SW 1271 (cell line): ENCODE results near the gene MS4A8.
"Not testable (repeated sequence)": the region's sequence is repeated elsewhere in the genome, so short reads cannot be mapped to it uniquely, and the experiment has no call there.

Source experiments
- DNase-seq, 2 experiments: peaks; one replicate each; lab custom pipeline; 2025; lab: John Stamatoyannopoulos, UW

Gene MS4A8

GRCh38 chr11:60725592-60725991 lies 26.2 kb downstream of the MS4A8 start:
- DNase-seq: no peak

DNA sequence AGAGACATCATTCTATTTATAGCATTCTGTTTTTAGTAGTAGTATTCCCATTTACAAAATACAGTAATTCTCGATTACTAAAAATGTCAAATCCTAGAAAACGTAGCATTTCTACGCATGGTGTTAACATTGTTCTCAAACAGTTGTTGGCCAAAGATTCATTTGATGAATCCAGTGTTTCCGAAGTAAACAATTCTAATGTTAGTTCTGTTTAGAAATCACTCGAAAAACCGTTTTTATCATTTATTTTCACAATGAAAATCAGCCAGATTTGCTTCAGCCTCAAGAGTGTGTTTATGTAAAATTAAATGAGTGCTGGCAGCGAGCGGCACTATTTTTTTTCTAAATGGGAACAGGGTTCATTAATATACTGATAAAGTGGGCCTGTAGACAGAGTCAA lies 32.2 kb downstream of the MS4A8 start:
- DNase-seq: no peak

DNA sequence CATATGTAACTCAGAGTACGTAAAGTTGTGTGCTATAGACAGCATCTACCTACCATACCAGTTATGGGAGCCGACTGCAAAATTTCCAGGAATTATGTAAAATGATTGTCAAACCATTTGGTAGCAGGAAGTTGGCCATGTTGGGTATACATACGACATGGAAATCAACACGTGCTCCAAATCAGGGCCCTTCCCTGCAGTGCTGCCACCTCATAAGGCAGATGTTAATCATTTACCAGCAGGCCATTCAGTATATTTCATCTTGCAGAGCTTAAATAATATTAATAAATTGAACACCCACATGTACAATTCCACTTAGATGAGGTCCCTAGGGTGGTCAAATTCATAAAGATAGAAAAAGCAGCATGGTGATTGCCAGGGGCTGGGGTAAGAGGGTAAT lies 34.9 kb downstream of the MS4A8 start:
- DNase-seq: no peak

DNA sequence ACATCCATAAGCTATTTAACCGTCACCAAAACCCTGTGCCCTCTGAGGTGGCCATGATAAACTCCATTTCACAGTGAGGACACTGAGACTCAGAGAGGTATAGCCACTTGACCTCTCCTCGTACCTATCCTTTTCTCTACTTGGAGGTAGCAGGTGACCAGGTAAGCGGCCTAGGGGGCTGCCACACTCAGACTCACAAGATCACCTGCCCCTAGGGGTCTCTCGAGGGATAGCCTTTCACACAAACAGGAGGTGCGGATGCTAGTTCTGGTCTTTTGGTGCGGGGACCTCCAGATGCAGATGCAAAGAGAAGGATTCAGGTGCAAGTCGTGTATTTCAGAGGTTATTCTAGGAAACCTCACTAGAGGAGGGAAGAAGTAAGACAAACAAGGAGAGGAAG lies 39.7 kb downstream of the MS4A8 start:
- no peak for DNase-seq

DNA sequence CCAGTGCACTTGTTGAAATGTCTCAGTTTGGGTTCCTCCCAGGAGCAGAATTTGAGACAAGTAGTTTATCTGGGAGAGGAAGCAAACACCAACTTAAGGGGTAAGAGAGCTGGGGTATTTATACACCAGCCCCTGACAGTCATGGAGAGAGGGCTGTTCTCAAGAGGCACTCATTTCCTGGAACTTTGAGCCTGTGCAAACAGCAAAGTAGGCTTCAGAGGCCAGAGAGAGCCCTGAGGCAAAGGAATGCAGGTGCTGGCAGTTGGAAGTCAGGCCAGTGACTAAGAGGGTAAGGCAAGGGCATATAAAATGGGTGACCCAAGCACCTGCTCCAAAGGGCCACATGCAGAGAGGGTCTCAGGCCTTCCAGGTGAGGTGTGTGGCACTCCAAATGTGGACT lies 41.2 kb downstream of the MS4A8 start:
- DNase-seq: no peak

DNA sequence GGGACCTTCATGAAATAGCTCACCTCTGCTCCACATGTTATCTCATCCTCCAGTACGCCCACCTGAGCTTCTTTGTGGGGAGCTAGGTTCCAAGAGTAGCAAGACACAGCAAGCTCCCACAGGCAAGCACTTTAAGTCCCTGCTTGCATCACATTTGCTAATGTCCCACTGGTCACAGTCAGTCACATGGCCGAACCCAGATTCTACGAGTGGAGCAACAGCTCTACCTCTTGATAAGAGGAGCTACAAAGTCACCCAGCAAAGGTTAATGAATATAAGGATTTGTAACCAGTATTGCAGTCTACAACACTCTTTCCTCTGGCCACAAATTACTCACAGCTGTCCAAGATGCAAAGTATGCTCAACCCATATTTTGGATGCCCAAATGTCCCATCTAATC lies 42.0 kb downstream of the MS4A8 start:
- DNase-seq: no peak

DNA sequence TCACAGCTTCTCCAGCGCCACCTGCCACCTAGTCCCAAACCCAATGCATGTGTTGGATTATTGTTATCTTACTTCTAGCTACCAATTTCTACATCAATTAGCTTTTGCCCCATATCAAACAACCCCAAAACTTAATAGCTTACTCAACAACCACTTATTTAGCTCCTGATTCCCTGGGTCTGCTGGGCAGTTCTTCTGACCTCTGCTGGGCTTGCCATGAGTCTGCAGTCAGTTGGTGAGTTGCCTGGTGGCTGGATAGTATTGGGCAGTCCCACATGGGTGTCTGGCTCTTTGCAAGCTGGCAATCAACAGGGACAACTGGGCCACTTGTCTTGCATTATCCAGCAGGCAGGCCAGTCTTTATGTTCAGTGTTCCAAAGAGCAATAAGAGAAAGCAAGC lies 43.6 kb downstream of the MS4A8 start:
- DNase-seq: no peak

DNA sequence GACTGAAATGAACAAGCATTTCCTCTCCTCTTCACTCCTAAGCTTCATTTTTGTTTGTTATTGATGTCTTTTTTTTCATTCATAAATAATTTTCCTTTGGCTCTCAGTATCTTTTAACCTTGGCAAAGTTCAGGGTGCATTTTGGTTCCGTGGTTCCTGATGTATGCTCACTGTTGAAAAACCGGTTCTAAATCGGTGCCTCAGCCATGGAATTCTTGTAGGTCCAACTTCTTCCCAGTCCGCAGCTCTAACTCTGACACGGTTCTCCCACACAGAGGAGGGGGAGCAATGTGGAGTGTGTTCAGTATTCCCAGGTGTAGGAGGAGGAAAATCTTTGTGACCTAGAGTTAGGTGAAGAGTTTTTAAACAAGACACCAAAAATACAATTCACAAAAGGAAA lies 44.7 kb downstream of the MS4A8 start:
- no peak for DNase-seq

GRCh38 chr11:60747359-60747873 lies 48.0 kb downstream of the MS4A8 start:
- no peak for DNase-seq

GRCh38 chr11:60748225-60748624 lies 48.8 kb downstream of the MS4A8 start:
- no peak for DNase-seq

- no peak for DNase-seq
These were observed 49.4 kb downstream of the MS4A8 start for GRCh38 chr11:60748821-60749220.

GRCh38 chr11:60750911-60751310 lies 51.5 kb downstream of the MS4A8 start:
- DNase-seq: no peak

GRCh38 chr11:60753309-60753708 lies 53.9 kb downstream of the MS4A8 start:
- no peak for DNase-seq

GRCh38 chr11:60754887-60755286 lies 55.5 kb downstream of the MS4A8 start:
- no peak for DNase-seq

GRCh38 chr11:60756307-60757032 lies 57.1 kb downstream of the MS4A8 start, which contains the start of gene MS4A15:
MS4A15 (plus strand) TSS chr11:60756867; CDS start chr11:60763734, 6,867 bp downstream.
- DNase-seq: no peak

DNA sequence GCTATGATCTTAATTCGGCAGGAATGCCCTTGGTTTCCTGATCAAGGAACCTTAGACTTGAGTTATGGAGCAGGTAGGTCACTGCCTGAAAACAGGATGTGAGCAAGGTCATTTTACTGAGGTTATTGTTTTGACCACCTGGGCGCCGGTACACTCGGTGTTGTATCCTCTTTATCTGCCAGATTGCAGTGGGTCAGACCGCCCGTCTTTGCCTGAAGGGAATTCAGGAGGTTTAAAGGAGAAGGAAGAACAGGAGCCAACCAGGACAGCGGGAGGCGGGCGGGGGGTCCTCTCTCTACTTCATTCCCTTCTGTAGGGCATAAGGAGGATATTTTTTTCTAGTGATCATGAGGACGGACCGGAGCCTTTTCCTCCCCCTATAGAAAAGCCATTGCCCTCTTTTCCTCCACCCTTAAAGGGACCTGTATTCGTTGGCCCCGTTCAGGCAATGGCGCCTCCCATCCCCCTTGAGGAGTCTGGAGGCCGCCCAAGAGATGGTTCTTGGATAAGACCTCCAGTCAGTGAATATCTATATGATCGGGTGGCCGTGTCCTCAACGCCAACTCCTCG lies 57.9 kb downstream of the MS4A8 start:
- no peak for DNase-seq

DNA sequence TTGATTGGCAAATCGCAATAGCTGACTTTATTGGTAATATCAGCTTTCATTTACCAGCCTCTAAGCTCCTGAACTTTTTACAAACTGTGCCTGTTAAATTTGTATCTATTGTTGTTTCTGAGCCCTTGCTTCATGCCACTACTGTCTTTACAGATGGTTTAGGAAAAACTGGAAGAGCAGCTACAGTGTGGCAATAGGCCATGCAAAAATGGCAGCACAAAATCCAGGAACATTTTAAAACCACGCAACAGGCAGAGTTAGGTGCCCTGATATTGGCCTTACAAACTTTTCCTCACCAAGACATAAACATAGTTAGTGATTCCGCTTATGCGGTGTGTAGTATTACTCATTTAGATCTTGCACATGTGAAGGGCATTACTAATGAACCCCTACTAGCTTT lies 59.3 kb downstream of the MS4A8 start:
- DNase-seq: not testable (repeated sequence)

- DNase-seq: not testable (repeated sequence)
These were observed 60.2 kb downstream of the MS4A8 start for GRCh38 chr11:60759438-60760225.

DNA sequence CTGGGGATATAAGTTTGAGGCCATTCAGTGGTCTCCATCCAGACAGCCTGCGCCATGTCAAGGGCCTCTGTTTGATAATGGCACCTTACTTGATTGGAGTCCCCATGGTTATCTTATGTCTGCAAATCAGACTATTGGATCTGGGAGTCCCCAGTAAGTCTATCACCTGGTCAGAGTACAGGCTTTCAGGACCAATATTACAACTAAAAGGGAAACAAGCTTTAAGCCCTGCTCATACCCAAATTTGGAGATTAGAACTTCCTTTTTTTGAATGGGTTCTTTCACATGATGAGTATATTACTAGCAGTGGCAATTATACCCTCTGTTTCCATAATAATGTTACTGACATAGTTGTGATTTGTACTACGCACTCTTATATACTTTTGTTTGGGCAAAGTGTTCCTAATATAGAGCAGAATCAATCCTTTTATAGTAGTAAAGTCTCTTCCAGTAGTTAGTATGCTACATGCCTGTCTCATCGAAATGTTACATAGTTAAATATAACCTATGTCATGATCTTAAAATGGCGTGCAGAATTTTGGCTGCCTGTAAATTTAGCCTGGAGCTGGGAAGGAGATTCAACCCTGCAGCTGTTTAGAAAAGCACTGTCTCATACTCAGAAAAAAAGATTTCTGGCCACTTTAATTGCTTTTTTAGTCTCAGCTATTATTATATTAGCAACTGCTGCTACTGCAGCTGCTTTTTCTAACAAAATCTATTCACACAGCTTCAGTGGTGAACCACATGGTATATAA lies 62.2 kb downstream of the MS4A8 start:
- DNase-seq: no peak

DNA sequence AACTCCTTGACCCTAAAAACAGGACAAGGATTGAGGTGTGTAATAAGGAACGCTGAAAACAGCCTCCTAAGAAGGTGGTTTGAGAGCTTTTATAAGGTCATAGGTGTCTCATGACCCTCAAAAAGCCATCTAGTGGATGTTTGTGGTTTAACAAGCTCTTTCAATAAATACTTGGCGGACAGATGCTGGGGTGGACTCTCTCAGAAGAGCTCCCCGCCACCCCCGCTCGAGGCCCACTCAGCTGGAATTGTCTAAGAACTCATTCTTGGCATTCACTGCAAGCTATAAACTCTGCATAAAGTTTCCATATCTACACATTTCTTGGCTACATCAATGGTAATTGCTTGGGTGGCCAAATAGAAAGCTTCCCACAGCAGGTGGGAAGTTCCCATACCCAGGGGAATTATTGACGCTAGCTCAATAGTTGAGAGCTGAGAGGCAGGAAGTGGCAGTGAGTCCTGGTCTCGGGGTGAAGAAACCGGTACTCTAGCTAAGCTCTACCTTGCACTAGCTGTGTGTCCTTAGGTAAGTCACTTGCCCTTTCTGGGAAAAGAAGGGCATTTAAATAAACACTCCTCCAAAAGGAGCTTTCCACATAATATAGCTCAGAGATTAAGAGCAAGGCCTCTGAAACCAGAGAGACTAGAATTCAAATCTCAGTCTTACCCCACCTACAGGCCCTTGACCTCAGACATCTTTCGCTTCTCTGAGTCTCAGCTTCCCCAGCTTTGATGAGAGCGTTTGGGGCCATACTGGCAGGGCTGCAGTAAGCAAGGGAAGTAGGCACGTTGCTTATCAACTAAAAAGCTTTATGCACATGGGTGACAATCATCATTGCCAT lies 63.7 kb downstream of the MS4A8 start:
- DNase-seq: no peak

DNA sequence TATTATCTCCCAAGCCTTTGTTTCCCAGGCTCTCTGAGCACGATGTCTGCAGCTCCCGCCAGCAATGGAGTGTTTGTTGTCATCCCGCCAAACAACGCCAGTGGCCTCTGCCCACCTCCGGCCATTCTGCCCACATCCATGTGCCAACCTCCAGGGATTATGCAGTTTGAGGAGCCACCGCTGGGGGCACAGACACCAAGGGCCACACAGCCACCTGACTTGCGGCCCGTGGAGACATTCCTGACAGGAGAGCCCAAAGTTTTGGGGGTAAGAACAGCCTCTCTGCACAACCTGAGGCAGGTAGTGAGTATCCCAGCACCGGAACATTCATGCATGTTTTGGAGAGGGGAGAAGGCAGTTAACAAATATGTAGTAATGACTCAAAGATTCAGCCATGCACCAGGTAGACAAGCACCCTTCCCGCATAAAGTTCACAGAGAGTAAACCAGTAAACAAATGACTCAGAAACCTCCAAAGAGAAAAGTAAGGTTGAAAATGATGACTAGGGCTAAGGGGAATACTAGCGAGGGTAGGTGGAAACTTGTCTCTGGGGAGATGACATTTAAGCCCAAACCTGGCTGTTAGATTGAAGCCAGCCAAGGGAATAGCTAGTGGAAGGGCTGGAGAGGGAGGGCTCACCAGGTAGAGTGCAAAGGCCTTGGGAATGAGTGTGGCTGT lies 64.4 kb downstream of the MS4A8 start:
- DNase-seq: no peak
